ENCODE measurements around the gene FLNB. TPM values are rescaled to one million over a fixed set of nuclear protein-coding genes. Genes with fewer than 3 reads are reported as not detected.
A peak's percentile ranks its signal among the peaks of the same experiment; 100 is the strongest.

The FLNB gene
- total RNA-seq, 2 donors from 2014 or later: 212 to 221 TPM

DNA sequence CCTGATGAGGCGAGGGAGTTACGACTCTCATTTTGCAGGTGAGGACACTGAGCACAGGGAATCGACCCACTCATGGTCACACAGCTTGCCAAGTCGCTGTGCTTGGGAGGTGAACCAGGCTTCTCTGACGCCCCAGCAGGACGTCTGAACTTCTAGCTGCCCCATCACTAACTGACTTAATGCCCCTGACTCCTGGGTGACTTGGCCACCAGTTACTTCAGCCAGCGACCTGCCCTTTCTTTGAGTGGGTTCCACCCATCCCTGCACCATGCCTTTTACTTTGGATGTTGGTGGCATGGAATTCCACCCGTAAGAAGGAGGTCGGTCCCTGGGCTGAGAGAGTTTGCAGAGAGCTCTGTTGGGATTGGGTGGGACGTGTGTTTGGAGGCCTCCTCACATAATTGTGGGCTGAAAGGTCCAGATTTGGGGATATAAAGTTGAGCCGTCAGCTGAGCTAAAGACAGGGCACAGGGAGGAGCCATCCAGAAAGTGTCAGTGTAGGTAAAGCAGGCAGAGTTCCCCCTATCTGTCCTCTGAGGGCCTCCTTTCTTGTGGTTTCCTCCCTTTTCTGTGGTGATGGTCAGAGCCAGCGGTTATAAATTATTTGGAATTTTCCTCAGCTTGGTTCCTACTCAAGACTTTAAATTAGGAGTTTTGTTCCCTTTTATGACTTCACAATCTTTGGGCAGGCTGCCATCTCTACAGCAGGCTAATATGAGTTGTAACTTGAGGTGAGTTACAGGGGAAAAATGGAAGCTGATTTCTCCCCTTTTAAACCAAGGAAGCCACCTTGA is 55.0 kb downstream of the FLNB start:
- no peaks in the 10 kb centered on the region for H3K9me3 ChIP-seq (ENCODE audit: control insufficient read depth, low read length)
- peaks cover 74% of the 10 kb centered on the region for H3K4me1 Mint-ChIP-seq
- no peaks in the 10 kb centered on the region for H3K9me3 Mint-ChIP-seq
- H3K36me3 ChIP-seq (ENCODE audit: control insufficient read depth, insufficient read depth, low read length): peaks cover 37% of the 10 kb centered on the region
- peaks cover 10% of the 10 kb centered on the region for H3K36me3 Mint-ChIP-seq (ENCODE audit: low read depth)
- no peaks in the 10 kb centered on the region for H3K27me3 Mint-ChIP-seq (ENCODE audit: insufficient read depth)
- no peak for DNase-seq
- H3K4me3 Mint-ChIP-seq: no peak overlapping the region
- TF ChIP-seq, protein P1, sequence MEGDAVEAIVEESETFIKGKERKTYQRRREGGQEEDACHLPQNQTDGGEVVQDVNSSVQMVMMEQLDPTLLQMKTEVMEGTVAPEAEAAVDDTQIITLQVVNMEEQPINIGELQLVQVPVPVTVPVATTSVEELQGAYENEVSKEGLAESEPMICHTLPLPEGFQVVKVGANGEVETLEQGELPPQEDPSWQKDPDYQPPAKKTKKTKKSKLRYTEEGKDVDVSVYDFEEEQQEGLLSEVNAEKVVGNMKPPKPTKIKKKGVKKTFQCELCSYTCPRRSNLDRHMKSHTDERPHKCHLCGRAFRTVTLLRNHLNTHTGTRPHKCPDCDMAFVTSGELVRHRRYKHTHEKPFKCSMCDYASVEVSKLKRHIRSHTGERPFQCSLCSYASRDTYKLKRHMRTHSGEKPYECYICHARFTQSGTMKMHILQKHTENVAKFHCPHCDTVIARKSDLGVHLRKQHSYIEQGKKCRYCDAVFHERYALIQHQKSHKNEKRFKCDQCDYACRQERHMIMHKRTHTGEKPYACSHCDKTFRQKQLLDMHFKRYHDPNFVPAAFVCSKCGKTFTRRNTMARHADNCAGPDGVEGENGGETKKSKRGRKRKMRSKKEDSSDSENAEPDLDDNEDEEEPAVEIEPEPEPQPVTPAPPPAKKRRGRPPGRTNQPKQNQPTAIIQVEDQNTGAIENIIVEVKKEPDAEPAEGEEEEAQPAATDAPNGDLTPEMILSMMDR (conservative IDR thresholded peaks at IDR 0.05): no peak
- 90 to 95% methylated on average over 7 to 12 of the region's 12 CpGs for WGBS, 2 experiments (ENCODE audit: insufficient coverage in 1 of 2, insufficient read length in 1 of 2)
- peaks cover 40% of the 10 kb centered on the region for H3K4me1 ChIP-seq (ENCODE audit: control insufficient read depth, insufficient read depth, low read length)
- H3K27me3 ChIP-seq (ENCODE audit: control insufficient read depth, insufficient read depth, low read length, poor library complexity, severe bottlenecking): no peaks in the 10 kb centered on the region
- no peak overlapping the region for H3K9ac ChIP-seq (ENCODE audit: extremely low read depth, low read length, poor library complexity, severe bottlenecking)
- H3K27ac Mint-ChIP-seq: peak overlapping the region; percentile 9
- no peak overlapping the region for H3K4me3 ChIP-seq (ENCODE audit: low read length)
- no peak overlapping the region for H3K27ac ChIP-seq (ENCODE audit: low read depth, low read length)

DNA sequence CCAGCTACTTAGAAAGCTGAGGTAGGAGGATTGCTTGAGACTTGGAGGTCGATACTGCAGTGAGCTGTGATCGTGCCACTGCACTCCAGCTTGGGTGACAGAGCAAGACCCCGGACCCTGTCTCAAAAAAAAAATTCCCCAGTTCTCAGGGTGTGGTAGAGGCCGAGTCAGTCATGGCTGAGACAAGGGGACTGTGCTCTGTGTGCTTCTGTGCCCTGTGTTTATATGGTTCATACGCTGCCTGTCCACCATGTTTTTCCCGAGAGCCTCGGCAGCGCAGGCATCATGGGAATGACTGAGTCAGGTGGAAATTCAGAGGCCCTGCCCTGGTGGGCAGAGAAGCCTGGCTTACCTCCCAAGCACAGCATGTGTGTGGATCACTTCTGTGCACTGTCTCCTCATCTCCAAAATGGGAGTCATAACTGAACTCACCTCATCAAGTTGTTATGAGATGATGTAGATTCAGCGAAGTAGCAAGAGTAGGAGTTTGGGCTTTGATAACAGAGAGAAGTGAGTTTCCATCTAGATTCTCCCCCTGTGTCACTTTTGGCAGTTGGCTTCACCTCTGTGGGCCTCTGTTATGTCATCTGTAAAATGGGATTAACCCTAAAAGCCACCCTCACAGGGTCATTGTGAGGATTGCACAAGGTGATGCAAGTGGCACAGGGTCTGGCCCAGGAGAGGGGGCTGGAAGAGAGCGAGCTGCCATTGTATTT is 56.9 kb downstream of the FLNB start:
- H3K27ac Mint-ChIP-seq: peak overlapping the region; percentile 91
- no peak for DNase-seq
- no peak overlapping the region for H3K9ac ChIP-seq (ENCODE audit: extremely low read depth, low read length, poor library complexity, severe bottlenecking)
- no peaks in the 10 kb centered on the region for H3K9me3 Mint-ChIP-seq
- peaks cover 41% of the 10 kb centered on the region for H3K36me3 ChIP-seq (ENCODE audit: control insufficient read depth, insufficient read depth, low read length)
- no peak overlapping the region for H3K4me3 ChIP-seq (ENCODE audit: low read length)
- 93 to 95% methylated on average over 6 to 10 of the region's 10 CpGs for WGBS, 2 experiments (ENCODE audit: insufficient coverage in 1 of 2, insufficient read length in 1 of 2)
- TF ChIP-seq, protein P1 (conservative IDR thresholded peaks at IDR 0.05): no peak
- no peaks in the 10 kb centered on the region for H3K9me3 ChIP-seq (ENCODE audit: control insufficient read depth, low read length)
- no peaks in the 10 kb centered on the region for H3K27me3 Mint-ChIP-seq (ENCODE audit: insufficient read depth)
- H3K36me3 Mint-ChIP-seq (ENCODE audit: low read depth): peaks cover 8% of the 10 kb centered on the region
- H3K27ac ChIP-seq (ENCODE audit: low read depth, low read length): no peak overlapping the region
- H3K4me1 Mint-ChIP-seq: peaks cover 67% of the 10 kb centered on the region
- H3K27me3 ChIP-seq (ENCODE audit: control insufficient read depth, insufficient read depth, low read length, poor library complexity, severe bottlenecking): no peaks in the 10 kb centered on the region
- H3K4me1 ChIP-seq (ENCODE audit: control insufficient read depth, insufficient read depth, low read length): peaks cover 40% of the 10 kb centered on the region
- H3K4me3 Mint-ChIP-seq: no peak overlapping the region

DNA sequence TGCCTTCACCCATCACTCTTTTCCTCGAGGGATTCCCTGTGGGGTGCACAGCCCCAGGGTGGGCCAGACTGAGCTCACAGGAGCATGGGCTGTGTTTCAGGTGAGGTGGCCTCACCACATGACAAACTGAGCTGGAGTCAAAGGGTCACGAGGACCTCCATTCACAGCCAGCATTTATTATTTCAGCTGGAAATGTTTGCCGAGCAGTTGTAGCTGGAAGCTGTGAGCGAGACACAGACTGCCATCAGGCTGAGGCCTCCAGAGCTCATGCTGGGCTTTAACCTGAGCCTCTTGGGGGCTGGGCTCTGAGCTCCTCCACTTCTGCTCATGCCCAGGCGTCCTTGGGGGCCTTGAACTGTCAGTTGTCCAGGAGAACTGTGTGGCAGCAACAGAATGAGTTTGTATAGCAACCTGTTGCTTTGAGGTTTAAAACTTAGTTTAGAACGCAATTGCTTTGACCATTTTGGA is 57.5 kb downstream of the FLNB start:
- no peaks in the 10 kb centered on the region for H3K27me3 ChIP-seq (ENCODE audit: control insufficient read depth, insufficient read depth, low read length, poor library complexity, severe bottlenecking)
- TF ChIP-seq, protein P1 (conservative IDR thresholded peaks at IDR 0.05): no peak
- no peaks in the 10 kb centered on the region for H3K9me3 ChIP-seq (ENCODE audit: control insufficient read depth, low read length)
- no peak overlapping the region for H3K9ac ChIP-seq (ENCODE audit: extremely low read depth, low read length, poor library complexity, severe bottlenecking)
- H3K9me3 Mint-ChIP-seq: no peaks in the 10 kb centered on the region
- peaks cover 65% of the 10 kb centered on the region for H3K4me1 Mint-ChIP-seq
- peaks cover 39% of the 10 kb centered on the region for H3K4me1 ChIP-seq (ENCODE audit: control insufficient read depth, insufficient read depth, low read length)
- peaks cover 41% of the 10 kb centered on the region for H3K36me3 ChIP-seq (ENCODE audit: control insufficient read depth, insufficient read depth, low read length)
- no peaks in the 10 kb centered on the region for H3K27me3 Mint-ChIP-seq (ENCODE audit: insufficient read depth)
- H3K4me3 Mint-ChIP-seq: no peak overlapping the region
- no peak overlapping the region for H3K4me3 ChIP-seq (ENCODE audit: low read length)
- H3K27ac ChIP-seq (ENCODE audit: low read depth, low read length): no peak overlapping the region
- peak; percentile 73 for DNase-seq
- WGBS, 2 experiments (ENCODE audit: insufficient coverage in 1 of 2, insufficient read length in 1 of 2): 40 to 80% methylated on average over 1 to 6 of the region's 6 CpGs
- H3K27ac Mint-ChIP-seq: peak overlapping the region; percentile 91
- H3K36me3 Mint-ChIP-seq (ENCODE audit: low read depth): peaks cover 7% of the 10 kb centered on the region
